Measurements from ENCODE around the gene CTDSPL. TPM values are rescaled to one million over a fixed set of nuclear protein-coding genes. Genes with fewer than 3 reads are reported as not detected.

The CTDSPL gene
- total RNA-seq, 4 donors from 2014 or later, result 78.9 to 130 (median 111) TPM

DNA sequence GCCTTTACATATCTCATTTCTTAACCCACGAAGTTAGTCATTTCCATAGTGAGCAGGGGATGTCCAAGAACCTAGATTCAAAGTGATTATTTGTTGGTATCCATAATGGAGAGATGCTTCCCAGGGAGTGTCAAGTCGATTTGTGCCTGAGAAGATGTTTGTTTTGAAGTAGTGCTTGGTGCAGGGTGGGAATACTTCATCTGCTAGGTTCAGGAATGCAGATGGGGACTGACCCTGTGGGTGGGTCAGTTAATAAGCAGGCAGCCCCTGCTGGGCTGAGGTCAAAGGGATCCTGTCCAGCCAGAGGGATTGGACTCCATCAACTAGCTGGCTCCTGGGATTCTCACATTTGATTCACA, 84.8 kb downstream of the CTDSPL start:
- WGBS, result 10% methylated on average over 2 of the region's 2 CpGs
- no peak for TF ChIP-seq POLR2AphosphoS5 (IDR thresholded peaks at IDR 0.05)
- no peak for TF ChIP-seq EP300 (IDR thresholded peaks at IDR 0.05)
- Histone ChIP-seq H3K27ac (peak overlapping the region; percentile 74), H3K27me3 (no peaks in the 10 kb centered on the region), H3K9me3 (no peaks in the 10 kb centered on the region), H3K36me3 (no peaks in the 10 kb centered on the region), H3K4me1 (peaks cover 55% of the 10 kb centered on the region), H3K4me3 (no peak overlapping the region)
- DNase-seq (ENCODE audit: low spot score in 2 of 2), result no peak

DNA sequence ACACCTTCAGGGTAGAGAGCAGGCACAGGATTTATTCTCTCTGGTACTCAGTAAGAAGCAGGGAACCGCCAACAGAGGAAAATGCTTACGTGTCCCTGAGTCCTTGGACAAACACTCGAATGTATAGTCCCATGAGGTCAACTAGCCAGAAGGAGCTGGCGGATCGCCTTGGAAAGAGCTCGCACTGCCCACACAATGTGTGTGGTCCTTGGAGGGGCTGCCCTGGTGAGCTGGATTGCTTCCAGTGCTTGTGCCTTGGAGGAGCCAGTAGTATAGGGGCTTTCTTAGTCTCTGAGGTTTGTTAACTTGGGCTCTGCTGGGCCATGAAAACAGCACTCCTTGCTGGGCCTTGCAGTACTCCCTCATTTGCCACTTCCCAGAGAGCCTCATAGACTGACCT, 88.2 kb downstream of the CTDSPL start:
- peaks cover 27% of the 10 kb centered on the region for H3K4me1 ChIP-seq
- peaks cover 5% of the 10 kb centered on the region for H3K36me3 ChIP-seq
- no peaks in the 10 kb centered on the region for H3K9me3 ChIP-seq
- H3K27ac ChIP-seq, result no peak overlapping the region
- no peak for DNase-seq (ENCODE audit: low spot score in 2 of 2)
- H3K4me3 ChIP-seq, result no peak overlapping the region
- TF ChIP-seq POLR2AphosphoS5 (IDR thresholded peaks at IDR 0.05), result no peak
- TF ChIP-seq, protein P1, sequence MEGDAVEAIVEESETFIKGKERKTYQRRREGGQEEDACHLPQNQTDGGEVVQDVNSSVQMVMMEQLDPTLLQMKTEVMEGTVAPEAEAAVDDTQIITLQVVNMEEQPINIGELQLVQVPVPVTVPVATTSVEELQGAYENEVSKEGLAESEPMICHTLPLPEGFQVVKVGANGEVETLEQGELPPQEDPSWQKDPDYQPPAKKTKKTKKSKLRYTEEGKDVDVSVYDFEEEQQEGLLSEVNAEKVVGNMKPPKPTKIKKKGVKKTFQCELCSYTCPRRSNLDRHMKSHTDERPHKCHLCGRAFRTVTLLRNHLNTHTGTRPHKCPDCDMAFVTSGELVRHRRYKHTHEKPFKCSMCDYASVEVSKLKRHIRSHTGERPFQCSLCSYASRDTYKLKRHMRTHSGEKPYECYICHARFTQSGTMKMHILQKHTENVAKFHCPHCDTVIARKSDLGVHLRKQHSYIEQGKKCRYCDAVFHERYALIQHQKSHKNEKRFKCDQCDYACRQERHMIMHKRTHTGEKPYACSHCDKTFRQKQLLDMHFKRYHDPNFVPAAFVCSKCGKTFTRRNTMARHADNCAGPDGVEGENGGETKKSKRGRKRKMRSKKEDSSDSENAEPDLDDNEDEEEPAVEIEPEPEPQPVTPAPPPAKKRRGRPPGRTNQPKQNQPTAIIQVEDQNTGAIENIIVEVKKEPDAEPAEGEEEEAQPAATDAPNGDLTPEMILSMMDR (IDR thresholded peaks at IDR 0.05), result no peak
- no peak for TF ChIP-seq EP300 (IDR thresholded peaks at IDR 0.05)
- no peak for TF ChIP-seq POLR2A (IDR thresholded peaks at IDR 0.05)
- no peaks in the 10 kb centered on the region for H3K27me3 ChIP-seq
- 83% methylated on average over 6 of the region's 6 CpGs for WGBS

DNA sequence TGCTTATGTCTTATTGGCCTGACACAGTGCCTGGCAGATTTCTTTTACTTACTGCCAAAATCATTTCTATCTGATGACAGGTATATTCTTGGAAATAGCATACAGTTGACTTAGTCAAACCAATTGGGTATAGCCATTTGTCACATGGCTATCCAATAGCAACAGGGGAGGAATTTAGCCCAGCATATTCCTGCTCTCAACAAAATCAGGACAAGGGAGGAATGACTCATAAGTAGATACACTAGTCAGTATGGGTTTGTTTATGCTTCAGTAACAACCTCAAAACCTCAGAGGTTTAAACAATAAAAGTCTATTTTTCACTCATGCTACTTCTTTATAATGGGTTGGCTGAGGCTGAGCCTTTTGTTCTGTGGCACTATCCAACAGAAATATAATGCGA, 90.9 kb downstream of the CTDSPL start:
- Histone ChIP-seq H3K4me1 (peaks cover 16% of the 10 kb centered on the region), H3K9me3 (no peaks in the 10 kb centered on the region), H3K4me3 (no peak overlapping the region), H3K27me3 (no peaks in the 10 kb centered on the region), H3K36me3 (peaks cover 9% of the 10 kb centered on the region), H3K27ac (no peak overlapping the region)
- no peak for DNase-seq (ENCODE audit: low spot score in 2 of 2)
- WGBS, result 100% methylated on average over 1 of the region's 1 CpG
- TF ChIP-seq POLR2A (IDR thresholded peaks at IDR 0.05) (no peak), POLR2AphosphoS5 (IDR thresholded peaks at IDR 0.05) (no peak), EP300 (IDR thresholded peaks at IDR 0.05) (no peak)
- TF ChIP-seq, protein P1 (IDR thresholded peaks at IDR 0.05), result no peak

DNA sequence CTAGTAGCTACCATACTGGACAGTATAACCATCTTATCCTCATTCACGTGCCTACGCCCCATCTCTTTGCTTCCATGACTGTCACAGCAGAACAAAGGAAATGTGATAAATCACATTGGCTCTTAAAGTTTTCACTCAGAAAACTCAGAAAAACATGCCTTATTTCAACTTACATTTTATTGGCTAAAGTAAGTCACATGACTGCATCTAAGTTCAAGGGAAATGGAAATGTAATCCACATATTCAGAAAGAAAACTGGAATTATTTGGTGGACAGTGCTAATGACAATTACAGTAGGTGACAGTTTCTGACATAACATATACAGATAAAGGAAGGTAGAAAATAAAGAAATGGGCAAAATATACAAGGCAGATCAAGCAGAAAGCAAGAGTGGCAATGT, 91.5 kb downstream of the CTDSPL start:
- WGBS, result 98% methylated on average over 2 of the region's 2 CpGs
- TF ChIP-seq, protein P1 (IDR thresholded peaks at IDR 0.05), result no peak
- TF ChIP-seq POLR2AphosphoS5 (IDR thresholded peaks at IDR 0.05) (no peak), POLR2A (IDR thresholded peaks at IDR 0.05) (no peak), EP300 (IDR thresholded peaks at IDR 0.05) (no peak)
- Histone ChIP-seq H3K4me1 (peaks cover 16% of the 10 kb centered on the region), H3K9me3 (no peaks in the 10 kb centered on the region), H3K27me3 (no peaks in the 10 kb centered on the region), H3K27ac (no peak overlapping the region), H3K36me3 (peaks cover 9% of the 10 kb centered on the region), H3K4me3 (no peak overlapping the region)
- DNase-seq (ENCODE audit: low spot score in 2 of 2), result no peak

DNA sequence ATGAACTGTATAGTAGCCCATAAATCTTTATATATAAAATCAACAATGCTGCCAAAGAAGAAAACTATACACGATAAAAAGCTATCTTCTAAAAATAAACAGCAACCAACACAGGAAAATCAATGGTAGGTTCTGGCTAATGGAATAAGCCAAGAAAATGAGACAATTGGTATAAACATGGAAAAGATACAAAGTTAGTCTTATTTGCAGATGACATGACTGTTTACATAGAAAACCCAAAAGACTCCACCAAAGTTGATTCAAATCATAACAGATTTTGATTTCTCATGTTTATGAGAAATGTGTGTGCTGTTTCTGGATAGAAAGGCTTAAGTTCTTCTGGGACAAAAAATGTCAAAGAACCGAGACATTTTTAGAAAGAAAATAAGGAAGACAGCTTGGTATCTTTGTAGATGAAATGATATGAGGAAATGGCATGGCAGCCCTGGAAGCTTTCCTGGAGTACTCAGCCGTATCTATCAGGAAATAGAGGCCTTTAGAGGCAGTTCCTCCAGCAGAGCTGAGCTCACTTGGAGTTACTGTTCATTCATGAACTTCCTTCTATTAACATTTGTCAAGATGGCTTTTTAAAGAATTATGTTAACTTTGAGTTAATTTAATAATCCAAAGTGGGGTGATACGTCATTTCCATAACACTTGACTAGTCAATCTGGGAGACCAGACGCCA, 92.2 kb downstream of the CTDSPL start:
- Histone ChIP-seq H3K27ac (no peak overlapping the region), H3K27me3 (no peaks in the 10 kb centered on the region), H3K36me3 (peaks cover 9% of the 10 kb centered on the region), H3K4me3 (no peak overlapping the region), H3K9me3 (no peaks in the 10 kb centered on the region), H3K4me1 (peaks cover 16% of the 10 kb centered on the region)
- DNase-seq (ENCODE audit: low spot score in 2 of 2), result no peak
- no peak for TF ChIP-seq EP300 (IDR thresholded peaks at IDR 0.05)
- TF ChIP-seq, protein P1 (IDR thresholded peaks at IDR 0.05), result no peak
- no peak for TF ChIP-seq POLR2A (IDR thresholded peaks at IDR 0.05)
- TF ChIP-seq POLR2AphosphoS5 (IDR thresholded peaks at IDR 0.05), result no peak
- 63% methylated on average over 5 of the region's 5 CpGs for WGBS

DNA sequence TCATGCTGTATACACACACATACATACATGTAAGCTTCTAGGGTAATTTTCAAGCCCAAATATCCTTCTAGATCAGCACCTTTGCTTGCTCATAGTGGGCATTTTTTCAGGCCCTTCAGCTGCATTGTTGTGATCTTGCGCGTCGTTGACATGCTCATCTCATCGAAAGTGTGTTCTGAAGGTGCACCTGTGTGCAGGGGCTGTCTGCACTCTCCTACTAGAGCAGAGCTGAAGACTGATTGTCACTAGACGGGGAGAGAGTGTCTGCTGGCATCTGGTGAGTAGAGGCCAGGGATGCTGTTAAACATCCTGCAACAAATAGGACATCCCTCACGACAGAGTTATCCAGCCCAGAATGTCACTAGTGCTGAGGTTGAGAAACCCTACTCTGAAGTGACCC, 93.2 kb downstream of the CTDSPL start:
- WGBS, result 97% methylated on average over 6 of the region's 6 CpGs
- Histone ChIP-seq H3K36me3 (peaks cover 10% of the 10 kb centered on the region), H3K4me1 (peaks cover 16% of the 10 kb centered on the region), H3K27me3 (no peaks in the 10 kb centered on the region), H3K9me3 (no peaks in the 10 kb centered on the region), H3K27ac (no peak overlapping the region), H3K4me3 (no peak overlapping the region)
- TF ChIP-seq, protein P1 (IDR thresholded peaks at IDR 0.05), result no peak
- TF ChIP-seq EP300 (IDR thresholded peaks at IDR 0.05) (no peak), POLR2A (IDR thresholded peaks at IDR 0.05) (no peak), POLR2AphosphoS5 (IDR thresholded peaks at IDR 0.05) (no peak)
- DNase-seq (ENCODE audit: low spot score in 2 of 2), result no peak

All from suprapubic skin (tissue), 4 donors.